Measurements from ENCODE around the gene CCDC102A.

Gene CCDC102A

GRCh38 chr16:57476546-57477410 is 59.6 kb downstream of the CCDC102A start:
- no peak for DNase-seq

- DNase-seq: peak; percentile 52 to 78 (median 64)
Observed at GRCh38 chr16:57475711-57476339, 60.5 kb downstream of the CCDC102A start.

- no peak for DNase-seq
Observed at GRCh38 chr16:57474671-57475661, 61.4 kb downstream of the CCDC102A start.

- DNase-seq: no peak
Observed at GRCh38 chr16:57473906-57474305, 62.5 kb downstream of the CCDC102A start.

GRCh38 chr16:57473176-57473840 is 63.1 kb downstream of the CCDC102A start:
- DNase-seq: peak in 1 of 6 experiments; percentile 9

GRCh38 chr16:57472665-57473060 is 63.7 kb downstream of the CCDC102A start:
- DNase-seq: no peak

GRCh38 chr16:57471852-57472664 is 64.3 kb downstream of the CCDC102A start:
- no peak for DNase-seq

- DNase-seq: no peak
Observed at GRCh38 chr16:57471209-57471608, 65.2 kb downstream of the CCDC102A start.

GRCh38 chr16:57470711-57471110 is 65.7 kb downstream of the CCDC102A start:
- no peak for DNase-seq

- no peak for DNase-seq
Observed at GRCh38 chr16:57469917-57470470, 66.4 kb downstream of the CCDC102A start.

GRCh38 chr16:57469046-57469445 is 67.3 kb downstream of the CCDC102A start:
- no peak for DNase-seq

GRCh38 chr16:57468346-57468745 is 68.0 kb downstream of the CCDC102A start:
- DNase-seq: no peak

GRCh38 chr16:57464523-57464922 is 71.8 kb downstream of the CCDC102A start:
- DNase-seq: no peak

- DNase-seq: peak in 1 of 6 experiments; percentile 45
Observed at GRCh38 chr16:57462978-57463362, 73.4 kb downstream of the CCDC102A start.

GRCh38 chr16:57462209-57462977 is 74.0 kb downstream of the CCDC102A start, which contains the start of gene POLR2C:
Gene POLR2C (plus strand): TSS chr16:57462679. CDS start chr16:57462725, 46 bp downstream.
- peak; percentile 81 to 93 (median 88) for DNase-seq

All from stimulated activated naive CD4-positive, alpha-beta T cell (primary cell).